Ascending aorta (tissue), 2 donors: Measurements from ENCODE around the gene SOS2. TPM values are rescaled to one million over a fixed set of nuclear protein-coding genes. Genes with fewer than 3 reads are reported as not detected.

Source experiments
- DNase-seq, 2 donors: peaks; one replicate each; pipeline ENCODE4 v3.0.0-alpha.2; 2019; ENCODE audit warnings: low spot score in 2 of 2
- H3K27ac ChIP-seq, 2 donors: fragments of 200-600 bp; sonication (generic); one replicate each; pipeline ENCODE4 v1.5.1; 2016 to 2017; ENCODE audit warnings: mild to moderate bottlenecking in 1 of 2
- H3K27me3 ChIP-seq: fragments of 200-600 bp; sonication (generic); one replicate; pipeline ENCODE4 v1.5.1; 2017
- H3K36me3 ChIP-seq, 2 donors: fragments of 200-600 bp; sonication (generic); one replicate each; pipeline ENCODE4 v1.5.1; 2016
- H3K4me1 ChIP-seq, 2 donors: fragments of 200-600 bp; sonication (generic); one replicate each; pipeline ENCODE4 v1.5.1; 2016 to 2017; ENCODE audit warnings: mild to moderate bottlenecking in 1 of 2
- H3K4me3 ChIP-seq, 2 donors: fragments of 200-600 bp; sonication (generic); one replicate each; pipeline ENCODE4 v1.5.1; 2016 to 2017; ENCODE audit warnings: mild to moderate bottlenecking in 1 of 2
- H3K9me3 ChIP-seq, 2 donors: fragments of 200-600 bp; sonication (generic); one replicate each; pipeline ENCODE4 v1.5.1; 2016
- intact Hi-C: fragments of 100-400 bp; cut with DNase I; formaldehyde crosslinking; loops from one replicate; pipeline ENCODE4 v1.15.1; 2023
- total RNA-seq: library from RNA; depleted of rRNA; stranded (reverse); fragments of >200 nt; gene quantifications from one replicate; pipeline ENCODE4 v1.1.0, GENCODE V29; 2016
- TF ChIP-seq, protein P1 (sequence below), 3 experiments: fragments of 200-600 bp in 2 of 3; fragments of 450-650 bp in 1 of 3; sonication (generic) in 2 of 3; IDR thresholded peaks; one replicate each; pipeline ENCODE4 v1.5.1; 2016 to 2019; ENCODE audit warnings: antibody characterized with exemption in 3 of 3, mild to moderate bottlenecking in 1 of 3, moderate library complexity in 1 of 3

Gene SOS2
- total RNA-seq, 1 donor from 2014 or later: 7.3 TPM

- Histone ChIP-seq H3K27me3 (no peaks in the 10 kb centered on the region), H3K36me3 (no peaks in the 10 kb centered on the region), H3K4me3 (no peak overlapping the region), H3K4me1 (no peaks in the 10 kb centered on the region), H3K27ac (no peak overlapping the region), H3K9me3 (no peaks in the 10 kb centered on the region)
- intact Hi-C loops: no loop called here
- no peak for DNase-seq
- TF ChIP-seq, protein P1, sequence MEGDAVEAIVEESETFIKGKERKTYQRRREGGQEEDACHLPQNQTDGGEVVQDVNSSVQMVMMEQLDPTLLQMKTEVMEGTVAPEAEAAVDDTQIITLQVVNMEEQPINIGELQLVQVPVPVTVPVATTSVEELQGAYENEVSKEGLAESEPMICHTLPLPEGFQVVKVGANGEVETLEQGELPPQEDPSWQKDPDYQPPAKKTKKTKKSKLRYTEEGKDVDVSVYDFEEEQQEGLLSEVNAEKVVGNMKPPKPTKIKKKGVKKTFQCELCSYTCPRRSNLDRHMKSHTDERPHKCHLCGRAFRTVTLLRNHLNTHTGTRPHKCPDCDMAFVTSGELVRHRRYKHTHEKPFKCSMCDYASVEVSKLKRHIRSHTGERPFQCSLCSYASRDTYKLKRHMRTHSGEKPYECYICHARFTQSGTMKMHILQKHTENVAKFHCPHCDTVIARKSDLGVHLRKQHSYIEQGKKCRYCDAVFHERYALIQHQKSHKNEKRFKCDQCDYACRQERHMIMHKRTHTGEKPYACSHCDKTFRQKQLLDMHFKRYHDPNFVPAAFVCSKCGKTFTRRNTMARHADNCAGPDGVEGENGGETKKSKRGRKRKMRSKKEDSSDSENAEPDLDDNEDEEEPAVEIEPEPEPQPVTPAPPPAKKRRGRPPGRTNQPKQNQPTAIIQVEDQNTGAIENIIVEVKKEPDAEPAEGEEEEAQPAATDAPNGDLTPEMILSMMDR (IDR thresholded peaks at IDR 0.05): no peak
These were observed 159.0 kb downstream of the SOS2 start for GRCh38 chr14:50072395-50072794.

- Histone ChIP-seq H3K9me3 (no peaks in the 10 kb centered on the region), H3K36me3 (no peaks in the 10 kb centered on the region), H3K4me1 (no peaks in the 10 kb centered on the region), H3K4me3 (no peak overlapping the region), H3K27me3 (no peaks in the 10 kb centered on the region), H3K27ac (no peak overlapping the region)
- no peak for DNase-seq
- TF ChIP-seq, protein P1 (IDR thresholded peaks at IDR 0.05): no peak
- intact Hi-C loops: no loop called here
These were observed 160.4 kb downstream of the SOS2 start for GRCh38 chr14:50070840-50071548.

- no peaks in the 10 kb centered on the region for H3K9me3 ChIP-seq
- H3K4me1 ChIP-seq: no peaks in the 10 kb centered on the region
- H3K36me3 ChIP-seq: no peaks in the 10 kb centered on the region
- intact Hi-C loops: no loop called here
- no peak overlapping the region for H3K4me3 ChIP-seq
- H3K27ac ChIP-seq: no peak overlapping the region
- H3K27me3 ChIP-seq: no peaks in the 10 kb centered on the region
- DNase-seq: peak in 1 of 2 donors; percentile 13
- TF ChIP-seq, protein P1 (IDR thresholded peaks at IDR 0.05): no peak
These were observed 161.1 kb downstream of the SOS2 start for GRCh38 chr14:50070230-50070629.

GRCh38 chr14:50069325-50069724, 162.1 kb downstream of the SOS2 start:
- Histone ChIP-seq H3K27me3 (no peaks in the 10 kb centered on the region), H3K4me1 (no peaks in the 10 kb centered on the region), H3K9me3 (no peaks in the 10 kb centered on the region), H3K27ac (no peak overlapping the region), H3K4me3 (no peak overlapping the region), H3K36me3 (no peaks in the 10 kb centered on the region)
- intact Hi-C loops: no loop called here
- no peak for DNase-seq
- TF ChIP-seq, protein P1 (IDR thresholded peaks at IDR 0.05): no peak

DNA sequence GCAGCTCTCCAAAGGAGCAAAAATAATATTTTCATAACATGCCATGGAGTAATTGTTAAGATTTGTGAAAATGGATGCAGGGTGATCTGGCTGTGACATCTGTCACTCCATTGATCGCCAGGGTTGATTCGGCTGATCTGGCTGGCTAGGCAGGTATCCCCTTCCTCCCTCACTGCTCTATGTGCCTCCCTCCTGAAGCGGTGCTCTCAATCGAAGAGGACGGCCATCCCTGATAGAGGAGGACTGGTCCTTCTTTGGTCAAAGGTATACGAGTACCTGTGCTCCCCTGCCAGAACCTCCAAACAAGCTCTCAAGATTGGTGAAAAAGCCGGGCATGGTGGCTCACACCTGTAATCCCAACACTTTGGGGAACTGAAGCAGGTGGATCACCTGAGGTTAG, 162.9 kb downstream of the SOS2 start:
- no peaks in the 10 kb centered on the region for H3K9me3 ChIP-seq

More for the DNA sequence above, 162.9 kb downstream of the SOS2 start:
- TF ChIP-seq, protein P1 (IDR thresholded peaks at IDR 0.05): no peak
- intact Hi-C loops: no loop called here
- DNase-seq: no peak
- no peaks in the 10 kb centered on the region for H3K27me3 ChIP-seq
- no peak overlapping the region for H3K4me3 ChIP-seq
- H3K4me1 ChIP-seq: no peaks in the 10 kb centered on the region
- H3K27ac ChIP-seq: no peak overlapping the region
- no peaks in the 10 kb centered on the region for H3K36me3 ChIP-seq
